NCI-H146 treated with DMSO at 0.1 percent for 48 hours (cell line): ENCODE measurements around the gene PNCK.

Experiments used
- DNase-seq: peaks from one replicate; lab custom pipeline; 2025; ENCODE audit not compliant: unreplicated experiment; lab: John Stamatoyannopoulos, UW

The PNCK gene

DNA sequence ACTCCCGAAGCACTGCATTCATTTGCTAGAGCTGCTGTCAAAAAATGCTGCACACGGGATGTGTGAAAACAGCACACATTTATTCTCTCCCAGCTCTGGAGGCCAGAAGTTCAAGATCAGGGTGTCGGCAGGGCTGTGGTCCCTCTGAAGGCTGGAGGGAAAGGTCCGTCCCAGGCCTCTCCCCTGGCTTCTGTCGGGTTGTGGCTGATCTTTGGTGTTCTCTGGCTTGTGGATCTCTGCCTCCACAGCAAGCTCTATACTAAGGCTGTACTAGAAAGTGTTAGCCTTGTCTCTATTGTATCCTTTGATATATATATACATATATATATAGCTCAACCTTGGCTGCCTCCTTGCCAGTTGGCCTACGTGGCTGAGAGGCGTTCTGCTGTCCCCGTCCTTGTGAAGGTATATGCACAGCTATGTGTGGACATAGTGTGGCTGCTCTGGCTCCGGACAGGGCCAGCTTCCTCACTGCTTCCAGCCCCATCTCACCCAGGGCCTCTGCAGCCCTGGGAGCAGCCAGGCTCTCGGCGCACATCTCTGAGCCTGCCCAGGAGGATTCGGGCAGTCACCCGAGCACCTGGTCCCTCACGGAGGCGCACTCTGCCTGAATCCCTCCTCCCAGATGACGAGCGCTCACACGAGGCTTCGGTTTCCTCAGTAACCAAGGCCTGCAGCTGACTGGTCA, 41.6 kb downstream of the PNCK start:
- no peak for DNase-seq

DNA sequence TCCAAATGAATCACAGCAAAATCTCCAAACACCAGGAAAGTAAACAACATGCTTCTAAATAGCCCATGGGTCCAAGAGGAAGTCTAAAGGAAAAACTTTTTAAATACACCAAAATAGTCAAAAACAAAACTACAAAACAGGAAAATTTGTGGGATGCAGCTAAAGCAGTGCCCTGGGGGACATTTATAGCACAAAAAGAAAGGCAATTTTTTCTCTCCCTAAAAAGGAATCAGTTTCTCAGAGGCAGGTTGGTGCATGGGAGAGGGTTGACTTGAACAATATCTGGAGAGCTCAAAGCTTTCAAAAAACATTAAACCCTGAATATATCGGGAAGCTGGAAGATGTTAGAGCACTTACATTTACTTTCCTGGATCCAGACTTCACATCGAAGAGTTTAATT, 42.3 kb downstream of the PNCK start:
- DNase-seq: no peak

DNA sequence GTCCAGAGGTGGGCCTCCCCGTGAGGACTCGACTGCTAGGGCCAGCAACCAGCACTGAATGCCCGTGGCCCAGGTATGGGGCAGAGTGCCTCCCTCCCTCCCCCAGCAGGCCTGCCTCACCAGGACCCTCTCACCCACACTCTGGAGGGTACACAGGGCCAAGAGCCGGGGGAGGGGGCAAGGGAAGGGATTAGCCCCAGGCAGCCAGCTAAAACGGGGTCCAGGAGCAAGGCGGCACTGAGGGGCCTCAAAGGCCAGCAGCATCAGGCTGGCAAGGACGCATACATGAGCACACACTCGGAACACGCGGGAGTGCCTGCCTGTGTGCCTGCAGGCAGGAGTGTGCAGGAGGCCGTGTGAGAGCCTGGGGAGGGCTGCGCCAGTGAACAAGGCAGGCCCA, 44.9 kb downstream of the PNCK start:
- no peak for DNase-seq

DNA sequence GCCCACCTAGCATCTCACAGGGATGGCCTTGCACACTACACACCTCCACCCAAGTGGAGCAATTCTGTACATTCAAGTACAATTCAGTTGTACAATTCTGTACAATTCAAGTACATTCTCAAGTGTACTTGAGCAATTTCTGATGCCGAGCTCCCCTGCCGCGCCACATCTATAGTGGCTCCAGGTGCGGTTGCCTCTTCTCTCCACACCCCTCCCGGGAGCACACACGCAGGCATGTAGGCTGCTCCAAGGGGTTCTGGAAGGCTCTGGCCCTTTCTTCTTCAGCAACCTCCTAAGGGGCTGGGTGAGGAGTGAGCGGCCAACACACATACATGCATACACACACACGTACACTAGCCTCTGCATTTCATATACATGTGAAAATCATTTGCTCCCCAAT, 45.5 kb downstream of the PNCK start:
- DNase-seq: no peak

DNA sequence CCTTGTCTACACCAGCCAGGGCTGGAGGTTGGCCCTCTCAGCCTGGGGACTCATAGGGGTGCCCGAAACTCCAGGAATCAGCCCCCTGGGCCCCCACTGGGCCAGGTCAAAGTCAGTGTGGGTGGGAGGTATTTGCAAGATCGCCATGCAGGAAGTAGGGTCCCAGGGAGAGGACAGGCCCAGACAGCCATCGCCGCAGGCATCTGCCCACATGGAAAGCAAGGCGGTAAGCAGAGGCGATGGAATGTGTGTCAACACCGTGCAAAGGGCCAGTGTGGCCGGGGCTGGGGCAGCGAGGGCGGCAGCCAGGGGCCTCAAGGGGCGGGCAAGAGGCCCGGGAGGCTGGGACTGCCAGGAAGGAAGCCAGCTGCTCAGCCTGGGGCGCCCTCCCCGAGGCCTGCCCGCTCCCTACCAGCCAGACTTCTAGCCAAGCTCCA, 45.9 kb downstream of the PNCK start:
- no peak for DNase-seq

DNA sequence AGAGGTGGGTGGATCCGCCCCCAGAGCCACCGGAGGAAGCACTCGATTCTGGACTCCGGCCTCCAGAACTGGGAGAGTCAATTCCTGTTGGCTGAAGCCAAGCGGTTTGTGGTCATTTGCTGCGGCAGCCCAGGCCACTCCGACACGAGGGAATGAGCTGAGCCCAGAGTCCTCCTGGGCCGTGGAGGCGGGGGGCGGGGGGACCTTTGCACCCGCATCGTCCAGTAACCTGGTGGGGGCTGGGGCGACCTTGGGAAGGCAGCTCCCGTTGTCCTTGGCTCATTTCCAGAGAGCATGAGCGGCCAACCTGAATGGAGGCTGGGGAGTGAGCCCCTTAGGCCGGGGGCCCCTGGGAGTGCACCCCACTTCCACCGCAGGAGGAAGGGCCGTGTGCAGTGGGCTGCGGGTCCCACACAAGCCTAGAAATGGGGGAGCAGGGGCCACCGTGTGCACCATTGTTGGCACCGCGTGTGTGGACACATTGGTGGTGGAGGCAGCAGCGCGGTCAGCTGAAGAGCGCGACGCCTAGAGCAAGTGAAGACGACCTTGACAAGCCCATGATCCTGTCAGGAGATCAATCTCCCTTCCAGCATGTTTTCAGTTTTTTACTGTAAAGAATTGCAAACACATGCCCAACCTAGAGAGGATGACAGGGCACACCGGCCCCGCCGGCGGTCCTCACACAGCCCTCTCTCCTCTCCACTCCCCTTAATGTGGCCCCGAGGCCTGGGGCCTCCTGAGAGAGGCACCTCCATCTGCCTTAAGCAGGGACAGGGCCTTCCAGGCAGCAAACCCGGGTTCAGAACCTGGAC, 46.5 kb downstream of the PNCK start:
- no peak for DNase-seq

DNA sequence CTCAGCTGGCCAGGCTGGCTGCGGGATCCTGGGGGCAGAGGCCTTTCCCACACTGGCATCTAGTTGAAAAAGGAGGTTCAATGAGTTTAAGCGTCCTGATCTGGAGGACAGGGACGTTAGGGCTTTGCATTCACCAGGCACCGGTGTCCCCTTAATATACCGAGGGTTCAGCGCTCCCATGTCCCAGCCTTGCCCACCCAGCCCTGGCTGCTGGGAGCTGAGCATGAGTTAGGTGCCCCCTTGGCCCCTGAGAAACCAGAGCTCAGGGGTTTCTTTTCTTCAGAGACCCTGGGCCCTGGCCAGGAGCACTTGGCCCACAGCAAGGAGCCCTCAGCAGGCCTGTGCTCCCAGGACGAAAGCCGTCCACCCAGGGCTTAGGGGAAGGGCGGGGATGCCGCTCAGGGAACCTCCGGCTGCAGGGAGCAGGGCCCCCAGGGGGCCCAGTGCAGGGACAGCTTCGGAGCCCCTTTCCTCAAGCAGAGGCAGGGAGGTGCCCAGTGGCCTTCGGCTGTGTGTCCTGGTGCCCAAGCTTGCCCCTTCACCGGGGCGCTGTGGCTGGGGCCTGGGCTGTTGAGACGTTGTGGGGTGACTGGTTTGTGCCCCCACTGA, 47.5 kb downstream of the PNCK start:
- DNase-seq: no peak

DNA sequence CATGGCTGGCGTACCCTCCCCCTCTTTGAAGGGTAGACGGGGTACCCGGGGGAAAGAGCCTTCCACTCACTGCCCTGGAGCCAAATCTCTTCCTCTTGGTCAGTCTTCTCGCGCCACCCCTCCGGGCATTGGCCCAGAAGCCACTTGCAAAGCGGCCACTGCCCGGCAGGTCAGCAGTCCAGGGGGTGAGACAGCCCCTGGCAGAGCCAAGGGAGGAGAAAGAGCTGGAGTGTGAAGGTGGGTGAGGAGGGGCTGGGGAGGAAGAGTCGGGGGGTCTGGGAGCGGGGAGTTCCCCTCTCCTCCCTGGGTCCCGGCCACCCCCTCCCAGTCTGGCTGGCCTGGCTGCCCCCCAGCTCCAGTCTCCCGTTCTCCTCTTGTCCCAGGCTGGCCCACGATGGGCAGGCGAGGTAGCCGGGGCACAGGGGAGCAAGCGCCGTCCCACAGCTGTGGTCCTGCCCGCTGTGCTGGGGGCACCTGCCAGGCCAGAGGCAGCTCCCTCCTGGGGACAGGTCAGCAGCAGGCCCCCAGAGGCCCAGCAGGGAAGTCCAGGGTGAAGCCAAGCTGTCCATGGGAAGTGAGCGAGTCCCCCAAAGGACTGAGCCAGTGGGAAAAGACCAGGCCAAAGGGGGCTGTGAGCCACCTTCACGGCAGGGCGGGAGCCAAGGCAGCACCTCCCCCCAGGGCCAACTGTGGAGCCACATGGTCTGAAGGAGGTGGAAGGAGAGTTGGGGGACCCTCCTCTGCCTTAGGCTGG, 48.2 kb downstream of the PNCK start:
- no peak for DNase-seq

DNA sequence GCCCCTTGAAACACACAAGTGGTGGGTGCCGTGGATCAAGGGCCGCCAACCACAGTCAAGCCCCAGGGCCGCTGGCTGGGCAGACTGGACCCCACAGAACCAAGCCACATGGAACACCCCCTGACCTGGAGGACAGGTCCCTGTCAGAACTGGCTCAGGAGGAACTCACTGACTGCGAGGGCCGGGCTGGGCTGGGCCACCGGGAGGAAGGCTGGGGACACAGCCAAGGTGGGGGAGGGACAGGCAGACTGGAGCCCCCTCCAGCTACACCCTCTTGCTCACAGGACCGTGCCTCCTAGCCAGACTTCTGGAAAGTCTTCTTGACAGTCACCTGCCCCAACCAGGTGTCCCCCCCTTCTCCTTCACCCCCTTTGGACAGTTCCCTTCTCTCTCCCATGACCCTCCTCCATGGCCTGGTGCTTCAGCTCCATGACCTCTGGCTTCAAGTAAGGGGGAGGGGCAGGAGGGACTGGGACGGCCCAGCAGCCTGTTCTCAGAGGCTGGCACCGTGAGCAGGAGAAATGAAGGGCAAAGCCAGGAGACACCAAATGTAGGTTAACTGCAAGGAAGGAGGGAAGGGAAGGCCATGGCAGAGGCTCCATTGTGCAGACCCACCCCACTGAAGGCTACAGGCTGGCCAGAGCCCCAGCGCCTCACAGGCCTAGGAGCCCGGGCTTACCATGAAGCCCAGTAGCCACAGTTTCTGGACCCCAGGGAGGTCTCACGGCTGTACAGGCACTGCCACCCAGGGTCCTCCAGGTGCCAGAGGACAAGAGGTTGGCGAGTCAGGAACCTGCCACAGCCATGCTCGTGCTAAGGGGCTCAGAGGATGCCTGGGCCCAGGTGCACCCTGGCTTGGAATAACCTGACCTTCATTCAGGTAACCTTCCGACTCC, 49.2 kb downstream of the PNCK start:
- no peak for DNase-seq

DNA sequence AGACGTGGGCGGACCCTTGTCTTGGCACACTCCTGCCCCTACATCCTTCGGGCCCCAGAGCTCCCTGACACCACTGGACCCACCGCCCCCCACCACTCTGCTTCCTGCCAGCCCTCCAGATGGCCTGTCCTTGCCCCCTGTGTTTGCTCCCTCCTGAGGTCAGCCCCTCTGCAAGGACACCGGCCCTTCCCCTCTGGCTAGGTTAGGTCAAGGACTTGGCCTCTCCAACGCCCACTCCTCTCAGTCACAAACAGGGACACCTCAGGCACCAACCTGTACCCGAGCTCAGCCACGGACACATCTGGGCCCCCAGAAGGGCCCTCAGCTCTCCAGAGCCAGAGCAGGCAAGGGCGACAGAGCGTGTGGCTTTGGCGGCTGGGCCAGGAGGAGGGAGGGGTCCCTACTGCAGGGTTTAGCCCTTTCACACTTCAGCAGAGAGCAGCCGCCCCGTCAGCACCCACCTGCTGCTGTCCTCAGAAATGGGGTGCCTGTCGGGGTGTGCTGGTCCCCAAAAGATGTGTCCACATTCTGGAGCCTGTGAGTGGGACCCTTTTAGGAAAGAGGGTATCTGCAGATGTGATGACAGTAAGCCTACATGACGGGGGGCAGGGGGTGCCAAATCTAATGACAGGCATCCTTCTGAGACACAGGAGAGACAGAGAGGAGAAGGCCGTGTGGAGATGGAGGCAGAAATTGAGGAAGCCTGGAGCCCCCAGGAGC, 50.1 kb downstream of the PNCK start:
- DNase-seq: no peak

DNA sequence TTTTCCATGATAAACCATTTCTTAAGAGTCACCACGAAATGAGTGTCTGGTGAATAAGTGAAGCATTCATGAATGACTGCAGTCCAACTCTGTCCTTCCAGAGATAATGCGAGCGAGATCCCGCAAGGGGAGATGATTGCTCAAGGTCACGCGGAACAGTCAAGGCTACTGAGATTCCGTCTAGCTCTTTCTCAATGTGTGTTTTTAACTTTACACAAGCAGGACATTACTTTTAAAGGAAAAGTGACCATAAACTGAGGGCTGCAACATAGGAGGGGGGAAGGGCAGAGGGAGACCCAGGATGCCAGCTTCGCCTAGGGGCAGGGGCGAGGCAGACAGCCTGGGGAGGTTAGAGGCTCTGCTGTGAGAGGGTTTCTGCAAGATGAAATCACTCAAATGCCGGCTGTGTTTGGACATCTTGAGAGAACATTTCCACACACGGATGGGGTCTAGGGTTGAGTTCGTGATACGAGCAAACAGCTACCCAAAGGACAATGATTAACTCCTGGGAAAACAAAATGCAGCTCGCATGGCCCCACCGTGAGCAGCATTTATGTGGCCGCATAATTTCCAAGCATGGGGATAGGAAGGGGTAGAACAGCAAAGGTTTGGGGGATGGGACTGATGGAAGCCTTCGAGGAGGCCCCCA, 50.8 kb downstream of the PNCK start:
- DNase-seq: no peak

DNA sequence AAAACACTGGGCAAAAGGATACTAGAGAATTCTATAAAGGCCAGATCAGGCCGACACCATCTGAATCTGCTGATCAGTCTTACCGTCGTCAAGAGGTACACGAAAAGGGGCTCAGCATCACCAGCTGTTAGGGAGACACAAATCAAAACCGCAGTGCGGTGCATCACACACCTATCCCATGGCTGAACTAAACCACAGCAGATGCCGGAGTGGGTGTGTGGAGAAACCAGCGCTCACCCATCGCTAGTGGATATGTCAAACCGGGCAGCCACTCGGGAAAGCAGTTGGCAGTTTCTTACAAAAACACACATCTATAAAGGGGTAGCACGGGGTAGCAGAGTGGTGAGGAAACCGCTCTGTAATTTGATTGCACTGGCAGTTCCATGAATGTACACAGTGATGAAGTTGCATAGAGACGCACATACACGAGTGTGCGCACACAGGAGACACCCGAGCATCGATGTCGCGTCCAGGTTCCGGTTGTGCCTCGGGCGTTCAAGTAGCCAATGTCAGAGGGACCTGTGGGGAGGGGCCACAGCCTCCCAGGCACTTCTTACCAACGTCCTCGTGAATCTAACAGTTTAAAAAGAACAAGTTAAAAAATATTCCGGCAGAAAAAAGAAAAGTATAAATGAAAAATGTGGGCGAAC, 51.5 kb downstream of the PNCK start:
- DNase-seq: no peak

DNA sequence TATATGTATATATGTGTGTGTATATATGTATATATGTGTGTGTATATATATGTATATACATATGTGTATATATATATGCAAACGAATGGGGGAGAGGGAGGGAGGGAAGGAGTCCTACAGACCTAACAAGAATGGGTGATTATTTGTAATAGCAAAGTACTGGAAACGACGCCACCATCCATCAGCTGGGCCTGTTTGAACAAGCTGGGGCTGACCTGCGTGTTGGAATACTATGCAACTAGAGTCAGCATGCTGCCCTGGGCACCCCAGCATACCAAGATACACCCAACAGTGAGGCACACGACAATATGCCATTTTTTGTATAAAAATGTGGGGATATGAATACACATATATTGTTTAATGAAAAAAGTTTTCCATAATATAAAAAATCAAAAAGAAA, 53.0 kb downstream of the PNCK start:
- DNase-seq: no peak
